ENCODE results near the gene SERPINA9.
"Not testable (repeated sequence)": the region's sequence is repeated elsewhere in the genome, so short reads cannot be mapped to it uniquely, and the experiment has no call there.

The SERPINA9 gene, protein sequence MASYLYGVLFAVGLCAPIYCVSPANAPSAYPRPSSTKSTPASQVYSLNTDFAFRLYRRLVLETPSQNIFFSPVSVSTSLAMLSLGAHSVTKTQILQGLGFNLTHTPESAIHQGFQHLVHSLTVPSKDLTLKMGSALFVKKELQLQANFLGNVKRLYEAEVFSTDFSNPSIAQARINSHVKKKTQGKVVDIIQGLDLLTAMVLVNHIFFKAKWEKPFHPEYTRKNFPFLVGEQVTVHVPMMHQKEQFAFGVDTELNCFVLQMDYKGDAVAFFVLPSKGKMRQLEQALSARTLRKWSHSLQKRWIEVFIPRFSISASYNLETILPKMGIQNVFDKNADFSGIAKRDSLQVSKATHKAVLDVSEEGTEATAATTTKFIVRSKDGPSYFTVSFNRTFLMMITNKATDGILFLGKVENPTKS

GRCh38 chr14:94476023-94476422, at the start of gene SERPINA9:
Gene SERPINA9 (minus strand): TSS chr14:94476197. CDS start chr14:94469840, 6,357 bp downstream.
- DNase-seq: no peak

DNA sequence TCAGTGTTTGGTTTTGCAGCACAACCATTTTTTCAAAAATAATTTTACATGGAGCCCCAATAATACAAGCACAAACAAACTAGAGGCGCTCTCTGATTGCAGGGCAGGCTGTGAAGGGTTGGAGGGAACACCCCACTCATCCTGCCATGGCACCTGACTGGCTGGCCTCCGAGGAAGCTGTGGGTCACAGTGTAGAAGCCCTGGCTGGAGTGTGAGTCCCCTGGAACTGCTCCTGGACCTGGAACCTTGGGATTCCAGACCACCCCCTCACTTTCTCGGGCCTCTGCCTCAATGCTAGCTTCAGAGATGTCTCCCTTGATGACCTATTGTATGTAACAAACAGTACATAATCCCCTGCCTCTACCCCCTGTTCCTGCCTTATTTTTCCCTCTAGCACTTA, 48.1 kb upstream of the SERPINA9 start:
- no peak for DNase-seq

- no peak for DNase-seq
These were observed 47.3 kb upstream of the SERPINA9 start for GRCh38 chr14:94523265-94523664.

- no peak for DNase-seq
These were observed 46.2 kb upstream of the SERPINA9 start for GRCh38 chr14:94522115-94522724.

DNA sequence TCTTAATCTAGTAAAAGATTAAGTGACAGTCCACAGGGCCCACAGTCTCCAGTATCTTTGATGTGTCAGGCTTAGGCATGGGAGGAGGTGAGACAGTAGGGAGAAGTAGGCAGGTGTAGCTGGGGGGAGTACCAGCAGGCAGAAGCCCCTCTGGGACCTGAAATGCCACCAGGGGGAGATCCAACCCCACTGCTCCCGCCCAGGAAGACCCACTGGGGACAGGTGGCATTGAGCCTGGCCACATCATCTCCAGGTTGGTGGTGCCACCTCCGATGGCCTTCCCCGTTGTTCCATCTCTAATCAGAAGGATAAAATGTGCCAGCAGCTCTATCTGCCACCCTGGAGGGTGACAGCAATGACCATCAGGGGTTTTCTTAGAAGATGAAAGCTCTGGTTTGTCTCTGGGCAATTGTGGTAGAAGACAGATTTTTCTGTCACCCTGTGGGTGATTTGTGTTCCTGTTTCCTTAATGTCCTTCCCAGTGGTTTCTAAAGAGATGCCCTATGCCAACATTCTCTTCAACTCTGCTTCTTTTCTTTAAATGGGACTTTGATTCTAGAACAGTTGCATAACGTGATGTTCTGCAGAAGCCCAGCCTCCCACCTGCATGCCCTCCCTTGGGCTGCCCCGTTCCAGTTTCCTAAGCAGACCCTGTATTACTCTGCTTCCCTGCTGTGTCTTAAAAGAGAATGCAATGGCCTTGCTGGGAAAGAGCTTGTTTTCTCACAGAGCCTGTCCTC, 45.5 kb upstream of the SERPINA9 start:
- DNase-seq: no peak

DNA sequence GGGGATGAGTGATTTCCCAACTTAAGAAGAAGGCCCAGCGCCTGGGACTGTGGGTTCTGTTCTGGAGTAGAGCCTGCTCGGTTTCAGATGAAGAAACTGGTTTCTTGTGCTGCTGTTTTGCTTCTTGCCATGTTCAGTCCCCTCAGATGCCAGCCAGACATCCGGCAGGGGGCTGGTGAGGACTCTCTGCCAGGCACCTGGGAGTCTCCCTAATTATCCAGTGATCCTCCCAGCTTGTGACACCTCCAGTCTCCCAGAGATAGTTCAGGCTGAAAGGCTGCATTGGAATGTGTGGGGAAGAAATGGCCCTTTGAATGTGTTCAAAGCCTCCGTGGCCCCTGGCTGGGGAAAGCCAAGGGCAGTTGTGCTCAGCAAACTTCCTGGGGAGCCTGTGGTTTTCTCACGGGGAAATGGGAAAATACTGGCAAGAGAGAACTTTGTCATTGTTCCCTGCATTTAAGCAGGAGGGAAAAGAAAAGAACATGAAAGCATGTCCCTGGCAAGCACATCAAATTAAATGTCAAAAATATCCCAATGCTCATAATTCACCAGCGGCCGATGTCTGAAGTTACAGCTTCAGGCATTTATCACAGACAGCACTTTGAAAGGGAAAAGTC, 41.8 kb upstream of the SERPINA9 start:
- no peak for DNase-seq

- DNase-seq: no peak
These were observed 41.2 kb upstream of the SERPINA9 start for GRCh38 chr14:94517248-94517640.

- no peak for DNase-seq
These were observed 39.9 kb upstream of the SERPINA9 start for GRCh38 chr14:94515856-94516255.

DNA sequence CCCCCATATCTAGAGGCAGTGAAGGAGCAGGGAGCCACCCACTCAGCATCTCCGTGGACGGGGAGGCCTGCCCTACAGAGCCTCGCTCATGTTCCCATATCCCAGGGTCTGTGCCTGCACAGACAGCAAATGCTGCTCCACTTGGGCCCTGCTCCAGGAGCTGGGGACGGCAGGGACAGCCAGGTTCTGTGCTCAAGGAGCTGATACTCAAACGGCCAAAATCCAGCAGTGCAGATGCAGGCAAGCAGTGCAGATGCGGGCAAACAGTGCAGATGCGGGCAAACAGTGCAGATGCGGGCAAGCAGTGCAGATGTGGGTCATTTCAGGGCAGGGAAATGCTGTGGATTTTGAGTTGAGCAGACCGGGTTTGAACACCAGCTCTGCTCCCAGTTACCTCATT, 39.4 kb upstream of the SERPINA9 start:
- DNase-seq: no peak

DNA sequence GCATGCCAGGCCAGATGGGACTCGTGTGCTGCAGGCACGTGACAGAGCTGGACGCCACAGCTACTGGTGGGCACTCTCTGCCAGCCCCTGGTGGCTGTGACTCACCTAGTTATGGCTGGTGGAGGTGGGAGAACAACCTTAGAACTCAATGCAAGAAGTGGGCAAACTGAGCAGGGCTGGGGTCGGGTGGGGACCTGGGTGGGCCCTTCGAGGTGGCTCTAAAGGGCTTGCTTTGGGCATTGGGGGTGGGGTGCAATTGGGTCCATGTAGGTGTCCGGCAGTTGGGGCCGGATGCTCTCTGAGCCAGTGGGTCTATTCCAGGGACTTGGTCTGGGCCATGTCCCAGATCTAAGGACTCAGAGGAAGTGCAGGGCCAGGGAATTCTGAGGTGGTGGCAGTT, 38.4 kb upstream of the SERPINA9 start:
- DNase-seq: no peak

DNA sequence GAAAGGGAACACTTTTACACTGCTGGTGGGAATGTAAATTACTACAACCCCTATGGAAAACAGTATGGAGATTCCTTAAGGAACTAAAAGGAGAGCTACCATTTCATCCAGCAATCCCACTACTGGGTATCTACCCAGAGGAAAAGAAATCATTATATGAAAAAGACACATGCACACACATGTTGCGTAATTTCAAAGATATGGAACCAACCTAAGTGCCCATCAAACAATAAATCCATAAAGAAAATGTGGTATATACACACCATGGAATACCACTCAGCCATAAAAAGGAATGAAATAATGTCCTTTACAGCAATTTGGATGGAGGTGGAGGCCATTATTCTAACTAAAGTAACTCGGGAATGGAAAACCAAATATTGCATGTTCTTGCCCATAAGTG, 34.5 kb upstream of the SERPINA9 start:
- DNase-seq: not testable (repeated sequence)

DNA sequence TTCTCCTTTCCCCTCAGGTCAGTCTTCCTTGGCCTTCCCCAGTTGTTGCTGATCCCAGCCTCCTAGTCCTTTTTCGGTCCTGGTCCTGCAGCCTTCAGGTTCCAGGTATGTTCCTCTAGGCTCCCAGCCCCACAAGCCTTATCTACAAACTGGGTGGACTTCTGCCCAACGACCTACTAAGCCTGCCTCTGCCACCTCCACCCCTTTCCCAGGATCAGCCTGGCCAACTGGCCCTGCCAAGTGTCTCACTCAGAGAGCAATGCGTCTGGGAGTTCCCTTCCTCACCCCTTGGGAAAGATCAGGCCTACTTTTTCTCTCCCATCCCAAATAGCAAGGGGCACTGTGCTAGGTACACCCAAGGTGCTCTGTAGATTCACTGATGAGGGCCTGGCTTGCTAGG, 33.4 kb upstream of the SERPINA9 start, which contains the start of gene SERPINA12:
Gene SERPINA12 (minus strand): TSS at position 114 of the 400 bp plus-strand sequence. CDS start 11,072 bp downstream, outside the sequence.
- no peak for DNase-seq

- DNase-seq: no peak
These were observed 29.6 kb upstream of the SERPINA9 start for GRCh38 chr14:94505641-94506040.

- DNase-seq: no peak
These were observed 29.2 kb upstream of the SERPINA9 start for GRCh38 chr14:94505206-94505605.

GRCh38 chr14:94501588-94502516, 25.9 kb upstream of the SERPINA9 start:
- DNase-seq: no peak

DNA sequence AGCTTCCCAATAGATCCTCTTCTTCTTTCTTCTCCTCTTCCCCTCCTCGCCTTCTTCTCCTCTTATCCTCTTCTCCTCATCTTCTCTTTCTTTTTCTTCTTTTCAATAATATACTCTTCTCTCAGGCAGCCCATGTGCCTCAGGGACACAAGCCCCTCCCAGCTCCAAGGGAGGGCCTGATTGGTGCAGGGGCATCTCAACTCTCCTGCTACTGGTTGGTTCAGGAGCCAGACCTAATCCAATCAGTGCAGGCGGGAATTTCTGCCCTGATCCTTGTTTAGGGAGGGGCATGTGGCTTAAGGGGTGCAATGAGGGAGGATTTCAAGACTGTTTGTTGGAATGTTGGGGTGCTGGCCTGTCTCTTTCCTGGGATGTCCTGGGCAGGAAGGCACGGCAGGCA, 24.3 kb upstream of the SERPINA9 start:
- no peak for DNase-seq

- no peak for DNase-seq
These were observed 23.7 kb upstream of the SERPINA9 start for GRCh38 chr14:94499673-94500072.

GRCh38 chr14:94498215-94498614, 22.2 kb upstream of the SERPINA9 start:
- DNase-seq: no peak

DNA sequence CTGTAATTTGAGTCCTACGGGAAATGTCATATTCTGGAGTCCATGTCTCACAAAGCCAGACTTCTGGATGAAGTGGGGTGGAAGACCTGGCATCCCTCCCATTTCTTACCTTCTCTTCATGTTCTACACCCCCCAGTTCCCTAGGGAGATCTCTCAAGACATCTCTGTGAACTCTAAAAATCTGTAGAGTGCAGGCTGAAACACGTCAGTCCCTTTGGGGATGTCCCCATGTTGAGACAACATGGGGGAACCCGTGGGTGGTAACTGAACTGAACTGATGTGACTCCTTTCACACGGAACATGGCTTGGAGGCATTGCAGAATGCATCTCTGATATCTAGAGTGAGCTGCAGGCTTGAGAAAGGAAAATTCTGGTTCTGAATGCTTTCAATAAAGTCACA, 18.1 kb upstream of the SERPINA9 start:
- no peak for DNase-seq

DNA sequence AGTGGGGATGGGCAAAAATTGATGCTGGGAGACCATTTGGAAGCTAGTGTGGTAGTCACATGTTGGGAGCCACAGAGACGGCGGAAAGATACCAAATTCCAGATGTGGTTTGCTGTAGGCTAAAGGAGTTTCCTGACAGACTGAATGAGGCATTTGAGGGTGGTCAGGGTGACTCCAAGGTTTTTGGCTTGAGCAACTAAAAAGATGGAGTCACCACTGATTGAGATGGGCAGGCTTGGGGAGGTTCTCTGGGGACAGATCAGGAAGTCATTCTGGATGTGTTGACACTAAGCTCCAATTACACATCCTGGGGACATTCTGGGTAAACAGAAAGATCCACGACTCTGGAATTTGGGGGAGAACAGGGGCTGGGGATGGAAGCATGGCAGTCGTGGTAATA, 15.5 kb upstream of the SERPINA9 start:
- DNase-seq: no peak

DNA sequence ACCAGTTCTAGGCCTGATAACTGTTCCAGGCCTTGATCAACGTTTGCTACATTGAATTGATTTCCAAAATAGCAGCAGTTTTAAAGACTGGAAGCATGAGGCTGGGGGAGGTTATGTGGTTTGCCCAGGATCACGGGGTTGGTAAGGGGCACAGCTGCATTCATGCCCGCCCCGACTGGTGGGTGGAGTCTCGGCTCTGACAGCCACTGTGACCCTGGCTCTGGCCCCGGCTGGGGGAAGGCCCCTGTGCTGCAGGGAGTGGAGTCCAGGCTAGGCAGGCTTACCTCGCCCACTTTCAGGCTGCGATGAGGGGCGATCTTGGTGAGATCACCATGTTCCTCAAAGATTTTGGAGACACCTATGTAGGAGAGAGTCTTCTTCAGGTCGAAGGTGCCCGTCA, 13.3 kb upstream of the SERPINA9 start:
- no peak for DNase-seq

All from hypothalamus (tissue), 51 donors.